HepG2 (cell line): Measurements from ENCODE around the gene MT1A. TPM values are rescaled to one million over a fixed set of nuclear protein-coding genes. Genes with fewer than 3 reads are reported as not detected.

ENCODE experiments used
- ATAC-seq: fragments of 200-7000 bp; cut with Tn5 transposase; 3 replicates; pipeline ENCODE4 v1.9.1; 2020; ENCODE audit warnings: mild to moderate bottlenecking, moderate library complexity
- BruUV-seq: library from RNA; stranded (reverse); fragments of 400-500 nt; replicated peaks from 2 replicates; lab custom pipeline; 2021; lab: Mats Ljungman, UMichigan
- CTCF ChIA-PET: fragments of 300-600 bp; formaldehyde crosslinking; extraction: SDS; loops from one replicate; lab custom pipeline; 2021; ENCODE audit warnings: low total read pairs, inconsistent platforms, low intra/inter-chr PET ratio; lab: Yijun Ruan, JAX
- POLR2A ChIA-PET: fragments of 350-600 bp; sonication (Branson Sonifier 250); formaldehyde crosslinking; loops from one replicate; lab custom pipeline; 2020; ENCODE audit warnings: antibody characterized with exemption, inconsistent platforms; lab: Yijun Ruan, JAX
- DNase-seq: peaks from one replicate; pipeline ENCODE4 v3.0.0-alpha.2; 2015; ENCODE audit warnings: low spot score
- FAIRE-seq: peaks from 3 replicates; lab custom pipeline; 2011; peaks lifted over from hg19 to GRCh38; lab: Jason Lieb, UNC
- H2AFZ ChIP-seq: one replicate; pipeline ENCODE4 v1.6.1; 2011; ENCODE audit warnings: low read length, inconsistent platforms
- H3K27ac ChIP-seq: fragments of 300-600 bp; 3 replicates; pipeline ENCODE4 v1.8.0; 2011; ENCODE audit warnings: mixed run types, mild to moderate bottlenecking, mixed read lengths, low read length, inconsistent platforms; ENCODE audit not compliant: insufficient read depth; ENCODE audit errors: extremely low read length
- H3K27me3 ChIP-seq, 2 experiments: fragments of 200-600 bp in 1 of 2; 2 replicates in 1 of 2; 3 replicates in 1 of 2; pipeline versions ENCODE4 v1.6.0 to v1.8.0; 2011; ENCODE audit warnings: low read length in 2 of 2, mild to moderate bottlenecking in 2 of 2, moderate library complexity in 2 of 2, inconsistent platforms in 1 of 2; ENCODE audit not compliant: insufficient read depth in 2 of 2, control insufficient read depth in 1 of 2
- H3K36me3 ChIP-seq, 2 experiments: fragments of 200-600 bp in 1 of 2; replicated peaks in 1 of 2; 2 replicates in 1 of 2; 3 replicates in 1 of 2; pipeline versions ENCODE4 v1.5.1 to v1.8.0; 2011; ENCODE audit warnings: low read length in 2 of 2, inconsistent platforms in 1 of 2; ENCODE audit not compliant: insufficient read depth in 2 of 2, control insufficient read depth in 1 of 2
- H3K4me1 ChIP-seq: 2 replicates; pipeline ENCODE4 v1.5.1; 2012; ENCODE audit warnings: low read length, inconsistent platforms; ENCODE audit not compliant: insufficient read depth
- H3K4me2 ChIP-seq: 2 replicates; pipeline ENCODE4 v1.6.0; 2011; ENCODE audit warnings: low read depth, low read length, inconsistent platforms
- H3K4me3 ChIP-seq, 3 experiments: fragments of 200-600 bp in 1 of 3; sonication (generic), shearing (Covaris generic) in 1 of 3; replicated peaks in 1 of 3; 2 replicates each; pipeline ENCODE4 v1.5.1; 2011 to 2016; ENCODE audit warnings: low read length in 3 of 3, inconsistent platforms in 2 of 3, low read depth in 2 of 3, mild to moderate bottlenecking in 2 of 3, control low read depth in 1 of 3, mixed read lengths in 1 of 3; ENCODE audit not compliant: insufficient read depth in 1 of 3
- H3K79me2 ChIP-seq: one replicate; pipeline ENCODE4 v1.6.1; 2011; ENCODE audit warnings: low read length, inconsistent platforms; ENCODE audit not compliant: insufficient read depth
- H3K9ac ChIP-seq: 2 replicates; pipeline ENCODE4 v1.6.0; 2011; ENCODE audit warnings: mild to moderate bottlenecking, low read depth, low read length, inconsistent platforms; ENCODE audit not compliant: insufficient read depth
- H3K9me3 ChIP-seq: 2 replicates; pipeline ENCODE4 v1.5.1; 2012; ENCODE audit warnings: mild to moderate bottlenecking, low read length
- H4K20me1 ChIP-seq: 2 replicates; pipeline ENCODE4 v1.6.0; 2011; ENCODE audit warnings: inconsistent platforms, mild to moderate bottlenecking, low read length, moderate library complexity; ENCODE audit not compliant: insufficient read depth
- ATM ChIP-seq: fragments of 450-650 bp; IDR thresholded peaks from 2 replicates; pipeline ENCODE4 v1.7.1; 2017; ENCODE audit warnings: mild to moderate bottlenecking, borderline replicate concordance
- BHLHE40 ChIP-seq: IDR thresholded peaks from 2 replicates; pipeline ENCODE4 v1.6.1; 2011; ENCODE audit warnings: low read length, improper control_type of control experiment
- ETV5 ChIP-seq: IDR thresholded peaks from 2 replicates; pipeline ENCODE4 v1.6.1; 2018; ENCODE audit warnings: missing biosample characterization, missing genetic modification reagents, inconsistent platforms, borderline replicate concordance
- RAD21 ChIP-seq: fragments of 450-650 bp; formaldehyde crosslinking; IDR thresholded peaks from 2 replicates; pipeline ENCODE4 v1.5.0; 2020; ENCODE audit warnings: mild to moderate bottlenecking
- STAG1 ChIP-seq: sonication (generic); formaldehyde crosslinking; IDR thresholded peaks from 2 replicates; pipeline ENCODE4 v1.4.0; 2020; ENCODE audit warnings: missing genetic modification reagents
- TEAD3 ChIP-seq: optimal IDR thresholded peaks from 2 replicates; pipeline ENCODE3; 2016; ENCODE audit warnings: borderline replicate concordance
- ZFX ChIP-seq: sonication (generic); formaldehyde crosslinking; IDR thresholded peaks from 2 replicates; pipeline ENCODE4 v1.4.0; 2020; ENCODE audit warnings: mild to moderate bottlenecking, low read depth, missing genetic modification reagents, moderate library complexity
- ZNF121 ChIP-seq: sonication (generic); formaldehyde crosslinking; IDR thresholded peaks from 2 replicates; pipeline ENCODE4 v1.5.0; 2020; ENCODE audit warnings: mild to moderate bottlenecking, missing genetic modification reagents
- ZNF780A ChIP-seq: sonication (generic); formaldehyde crosslinking; IDR thresholded peaks from 2 replicates; pipeline ENCODE4 v1.8.0; 2022; ENCODE audit warnings: mild to moderate bottlenecking, missing genetic modification reagents, moderate library complexity
- WGBS: methylation state at CpG from one replicate; pipeline ENCODE4 v1.1.6; 2017; ENCODE audit warnings: low lambda C conversion rate; 5-methylcytosine and 5-hydroxymethylcytosine counted together
- in situ Hi-C: cut with HindIII; loops from 2 replicates; pipeline ENCODE4 v1.10.0; 2017; ENCODE audit warnings: low pct_unique_long_range_greater_than_20kb; ENCODE audit not compliant: extremely low pct_ligation_motif_present
- intact Hi-C: fragments of 100-400 bp; cut with micrococcal nuclease; formaldehyde crosslinking; loops from one replicate; pipeline ENCODE4 v1.10.0; 2022; ENCODE audit not compliant: unreplicated experiment
- polyA plus RNA-seq, 8 experiments: library from polyadenylated mRNA; depleted of rRNA in 3 of 8; stranded (reverse) in 7 of 8; unstranded in 1 of 8; fragments of >200 nt; fragmentation: Illumina TruSeq in 4 of 8; extraction: Trizol in 4 of 8; gene quantifications; 2 replicates each; pipeline versions ENCODE4 v1.2.1 to v1.2.3, GENCODE V29; 2011 to 2016; ENCODE audit warnings: low read depth in 4 of 8, missing spikeins in 1 of 8, mixed read lengths in 1 of 8; ENCODE audit not compliant: insufficient read depth in 1 of 8
- total RNA-seq, 5 experiments: library from RNA; depleted of rRNA; stranded (reverse); fragments of >200 nt; fragmentation: Illumina TruSeq; extraction: Trizol; gene quantifications; 2 replicates each; pipeline ENCODE4 v1.2.3, GENCODE V29; 2016; ENCODE audit warnings: low read depth in 1 of 5
- TF ChIP-seq, protein P1 (sequence below): sonication (generic); formaldehyde crosslinking; IDR thresholded peaks from 2 replicates; pipeline ENCODE4 v1.4.0; 2020; ENCODE audit warnings: missing genetic modification reagents
- TF ChIP-seq, protein P2 (sequence below): sonication (generic); formaldehyde crosslinking; IDR thresholded peaks from 2 replicates; pipeline ENCODE4 v1.5.0; 2020; ENCODE audit warnings: mild to moderate bottlenecking, missing genetic modification reagents, moderate library complexity

The MT1A gene
- total and polyA plus RNA-seq, 2 of the 13 experiments (the other 11 are each of a cell fraction or from before 2014, with no cell fraction given), result 8.3 to 10.4 TPM

- no peaks in the 10 kb centered on the region for H3K36me3 ChIP-seq
- H3K79me2 ChIP-seq, result no peaks in the 10 kb centered on the region
- ATAC-seq (no peak), DNase-seq (peak; percentile 26), FAIRE-seq (peak; percentile 81)
- in situ Hi-C loops, result no loop called here
- H3K9ac ChIP-seq, result no peak overlapping the region
- POLR2A ChIA-PET, result no interaction called here
- H3K4me3 ChIP-seq, result no peak overlapping the region
- no peaks in the 10 kb centered on the region for H3K9me3 ChIP-seq
- H3K27ac ChIP-seq, result no peak overlapping the region
- H2AFZ ChIP-seq, result no peak overlapping the region
- no peaks in the 10 kb centered on the region for H4K20me1 ChIP-seq
- peaks cover 51% of the 10 kb centered on the region for H3K4me1 ChIP-seq
- 32% methylated on average over 9 of the region's 9 CpGs for WGBS
- peaks cover 6 to 59% of the 10 kb centered on the region in 2 experiments; a peak in 4 of 5 replicates for H3K27me3 ChIP-seq
- intact Hi-C loops, result no loop called here
- no TSS peak for BruUV-seq
- no peak for TF ChIP-seq ZNF780A (CRISPR knock-in tag)
- peak; percentile 63 for TF ChIP-seq STAG1 (CRISPR knock-in tag)
- no peak for TF ChIP-seq ATM
- TF ChIP-seq, protein P1, sequence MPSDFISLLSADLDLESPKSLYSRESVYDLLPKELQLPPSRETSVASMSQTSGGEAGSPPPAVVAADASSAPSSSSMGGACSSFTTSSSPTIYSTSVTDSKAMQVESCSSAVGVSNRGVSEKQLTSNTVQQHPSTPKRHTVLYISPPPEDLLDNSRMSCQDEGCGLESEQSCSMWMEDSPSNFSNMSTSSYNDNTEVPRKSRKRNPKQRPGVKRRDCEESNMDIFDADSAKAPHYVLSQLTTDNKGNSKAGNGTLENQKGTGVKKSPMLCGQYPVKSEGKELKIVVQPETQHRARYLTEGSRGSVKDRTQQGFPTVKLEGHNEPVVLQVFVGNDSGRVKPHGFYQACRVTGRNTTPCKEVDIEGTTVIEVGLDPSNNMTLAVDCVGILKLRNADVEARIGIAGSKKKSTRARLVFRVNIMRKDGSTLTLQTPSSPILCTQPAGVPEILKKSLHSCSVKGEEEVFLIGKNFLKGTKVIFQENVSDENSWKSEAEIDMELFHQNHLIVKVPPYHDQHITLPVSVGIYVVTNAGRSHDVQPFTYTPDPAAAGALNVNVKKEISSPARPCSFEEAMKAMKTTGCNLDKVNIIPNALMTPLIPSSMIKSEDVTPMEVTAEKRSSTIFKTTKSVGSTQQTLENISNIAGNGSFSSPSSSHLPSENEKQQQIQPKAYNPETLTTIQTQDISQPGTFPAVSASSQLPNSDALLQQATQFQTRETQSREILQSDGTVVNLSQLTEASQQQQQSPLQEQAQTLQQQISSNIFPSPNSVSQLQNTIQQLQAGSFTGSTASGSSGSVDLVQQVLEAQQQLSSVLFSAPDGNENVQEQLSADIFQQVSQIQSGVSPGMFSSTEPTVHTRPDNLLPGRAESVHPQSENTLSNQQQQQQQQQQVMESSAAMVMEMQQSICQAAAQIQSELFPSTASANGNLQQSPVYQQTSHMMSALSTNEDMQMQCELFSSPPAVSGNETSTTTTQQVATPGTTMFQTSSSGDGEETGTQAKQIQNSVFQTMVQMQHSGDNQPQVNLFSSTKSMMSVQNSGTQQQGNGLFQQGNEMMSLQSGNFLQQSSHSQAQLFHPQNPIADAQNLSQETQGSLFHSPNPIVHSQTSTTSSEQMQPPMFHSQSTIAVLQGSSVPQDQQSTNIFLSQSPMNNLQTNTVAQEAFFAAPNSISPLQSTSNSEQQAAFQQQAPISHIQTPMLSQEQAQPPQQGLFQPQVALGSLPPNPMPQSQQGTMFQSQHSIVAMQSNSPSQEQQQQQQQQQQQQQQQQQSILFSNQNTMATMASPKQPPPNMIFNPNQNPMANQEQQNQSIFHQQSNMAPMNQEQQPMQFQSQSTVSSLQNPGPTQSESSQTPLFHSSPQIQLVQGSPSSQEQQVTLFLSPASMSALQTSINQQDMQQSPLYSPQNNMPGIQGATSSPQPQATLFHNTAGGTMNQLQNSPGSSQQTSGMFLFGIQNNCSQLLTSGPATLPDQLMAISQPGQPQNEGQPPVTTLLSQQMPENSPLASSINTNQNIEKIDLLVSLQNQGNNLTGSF (CRISPR knock-in tag), result no peak
- TF ChIP-seq ETV5, result no peak
- peak; percentile 17 for TF ChIP-seq TEAD3
- TF ChIP-seq BHLHE40, result no peak
- 0 out of 2 replicates have a peak, but pooled peaks have one; percentile 28 for TF ChIP-seq RAD21
- TF ChIP-seq ZNF121 (CRISPR knock-in tag), result 0 out of 2 replicates have a peak, but pooled peaks have one; percentile 36
- TF ChIP-seq, protein P2, sequence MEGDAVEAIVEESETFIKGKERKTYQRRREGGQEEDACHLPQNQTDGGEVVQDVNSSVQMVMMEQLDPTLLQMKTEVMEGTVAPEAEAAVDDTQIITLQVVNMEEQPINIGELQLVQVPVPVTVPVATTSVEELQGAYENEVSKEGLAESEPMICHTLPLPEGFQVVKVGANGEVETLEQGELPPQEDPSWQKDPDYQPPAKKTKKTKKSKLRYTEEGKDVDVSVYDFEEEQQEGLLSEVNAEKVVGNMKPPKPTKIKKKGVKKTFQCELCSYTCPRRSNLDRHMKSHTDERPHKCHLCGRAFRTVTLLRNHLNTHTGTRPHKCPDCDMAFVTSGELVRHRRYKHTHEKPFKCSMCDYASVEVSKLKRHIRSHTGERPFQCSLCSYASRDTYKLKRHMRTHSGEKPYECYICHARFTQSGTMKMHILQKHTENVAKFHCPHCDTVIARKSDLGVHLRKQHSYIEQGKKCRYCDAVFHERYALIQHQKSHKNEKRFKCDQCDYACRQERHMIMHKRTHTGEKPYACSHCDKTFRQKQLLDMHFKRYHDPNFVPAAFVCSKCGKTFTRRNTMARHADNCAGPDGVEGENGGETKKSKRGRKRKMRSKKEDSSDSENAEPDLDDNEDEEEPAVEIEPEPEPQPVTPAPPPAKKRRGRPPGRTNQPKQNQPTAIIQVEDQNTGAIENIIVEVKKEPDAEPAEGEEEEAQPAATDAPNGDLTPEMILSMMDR (CRISPR knock-in tag), result peak; percentile 64
- TF ChIP-seq ZFX (CRISPR knock-in tag), result 0 out of 2 replicates have a peak, but pooled peaks have one; percentile 26
- CTCF ChIA-PET, result no interaction called here
- H3K4me2 ChIP-seq, result no peak overlapping the region
These were observed 9.7 kb upstream of the MT1A start for GRCh38 chr16:56628486-56629350.
